A673 (cell line): ENCODE results near the gene XRCC1. TPM values are rescaled to one million over a fixed set of nuclear protein-coding genes. Genes with fewer than 3 reads are reported as not detected.

Experiments used
- BruUV-seq: library from RNA; stranded (reverse); fragments of 400-500 nt; replicated peaks from 2 replicates; lab custom pipeline; 2021; lab: Mats Ljungman, UMichigan
- CTCF ChIA-PET: fragments of 300-600 bp; sonication (Branson Sonifier 250); formaldehyde crosslinking; loops from one replicate; lab custom pipeline; 2022; ENCODE audit warnings: antibody characterized with exemption; lab: Charles Lee
- POLR2A ChIA-PET: fragments of 300-600 bp; sonication (Branson Sonifier 250); formaldehyde crosslinking; loops from one replicate; lab custom pipeline; 2022; ENCODE audit warnings: antibody characterized with exemption; ENCODE audit not compliant: low non-redundant PET; lab: Charles Lee
- DNase-seq: peaks from one replicate; pipeline ENCODE4 v3.0.0-alpha.2; 2015; ENCODE audit warnings: low spot score
- H3K27ac ChIP-seq: fragments of 200-600 bp; sonication (generic); 2 replicates; pipeline ENCODE4 v1.5.1; 2016; ENCODE audit warnings: mixed run types, low read depth, mild to moderate bottlenecking, mixed read lengths, antibody characterized with exemption, low read length; ENCODE audit not compliant: poor library complexity, severe bottlenecking
- H3K27me3 ChIP-seq: fragments of 200-600 bp; sonication (generic); replicated peaks from 2 replicates; pipeline ENCODE4 v1.6.1; 2017; ENCODE audit warnings: mixed run types, low read depth, mild to moderate bottlenecking, mixed read lengths, antibody characterized with exemption, low read length; ENCODE audit not compliant: insufficient read depth, poor library complexity
- H3K36me3 ChIP-seq: fragments of 200-600 bp; sonication (generic); 2 replicates; pipeline ENCODE4 v1.6.1; 2016; ENCODE audit warnings: mixed run types, mild to moderate bottlenecking, mixed read lengths, antibody characterized with exemption, low read length; ENCODE audit not compliant: insufficient read depth, poor library complexity, severe bottlenecking
- H3K4me1 ChIP-seq: fragments of 200-600 bp; sonication (generic); 2 replicates; pipeline ENCODE4 v1.6.1; 2017; ENCODE audit warnings: mixed run types, mild to moderate bottlenecking, mixed read lengths, antibody characterized with exemption, low read length; ENCODE audit not compliant: insufficient read depth, poor library complexity, severe bottlenecking
- H3K4me3 ChIP-seq: fragments of 200-600 bp; sonication (generic); 2 replicates; pipeline ENCODE4 v1.5.1; 2016; ENCODE audit warnings: low read depth, mixed run types, mild to moderate bottlenecking, mixed read lengths, low read length; ENCODE audit not compliant: poor library complexity, severe bottlenecking
- H3K9me3 ChIP-seq: fragments of 200-600 bp; sonication (generic); 2 replicates; pipeline ENCODE4 v1.6.1; 2016; ENCODE audit warnings: mixed run types, low read depth, mild to moderate bottlenecking, mixed read lengths, antibody characterized with exemption, low read length; ENCODE audit not compliant: poor library complexity, severe bottlenecking
- CTCF ChIP-seq: fragments of 300-800, 200-600 bp; sonication (generic); conservative IDR thresholded peaks from 2 replicates; pipeline ENCODE4 v1.5.1; 2017; ENCODE audit warnings: low read depth, mild to moderate bottlenecking, antibody characterized with exemption, low read length, moderate library complexity, mixed read lengths
- EZH2 ChIP-seq: fragments of 200-600 bp; sonication (generic); IDR thresholded peaks from 2 replicates; pipeline ENCODE4 v1.6.1; 2017; ENCODE audit warnings: borderline replicate concordance, low read depth, mild to moderate bottlenecking, mixed read lengths, antibody characterized with exemption, low read length; ENCODE audit not compliant: poor library complexity, severe bottlenecking
- intact Hi-C: fragments of 100-400 bp; cut with micrococcal nuclease; formaldehyde crosslinking; loops from one replicate; pipeline ENCODE4 v1.10.0; 2022; ENCODE audit not compliant: unreplicated experiment
- total RNA-seq: library from RNA; stranded (reverse); gene quantifications from 2 replicates; pipeline ENCODE4 v1.2.3, GENCODE V29; 2021

Gene XRCC1
- total RNA-seq, 1 experiment from 2014 or later = 69.4 TPM

- BruUV-seq = no TSS peak
- no peak for DNase-seq
Measured at GRCh38 chr19:43616306-43616705, 41.0 kb upstream of the XRCC1 start.

GRCh38 chr19:43612374-43612773 is 37.0 kb upstream of the XRCC1 start:
- CTCF ChIA-PET = no interaction called here
- peaks cover 22% of the 10 kb centered on the region for H3K4me1 ChIP-seq
- no peaks in the 10 kb centered on the region for H3K27me3 ChIP-seq
- TF ChIP-seq CTCF (no peak), EZH2 (no peak)
- H3K4me3 ChIP-seq = no peak overlapping the region
- H3K36me3 ChIP-seq = peaks cover 22% of the 10 kb centered on the region
- DNase-seq = no peak
- POLR2A ChIA-PET = no interaction called here
- BruUV-seq = no TSS peak
- intact Hi-C loops = no loop called here
- no peaks in the 10 kb centered on the region for H3K9me3 ChIP-seq
- no peak overlapping the region for H3K27ac ChIP-seq

More at GRCh38 chr19:43616306-43616705, 41.0 kb upstream of the XRCC1 start:
- Histone ChIP-seq H3K27ac (no peak overlapping the region), H3K9me3 (no peaks in the 10 kb centered on the region), H3K36me3 (peaks cover 19% of the 10 kb centered on the region), H3K4me3 (no peak overlapping the region), H3K27me3 (no peaks in the 10 kb centered on the region), H3K4me1 (peaks cover 13% of the 10 kb centered on the region)
- TF ChIP-seq EZH2 = no peak
- no peak for TF ChIP-seq CTCF
- CTCF ChIA-PET = no interaction called here
- POLR2A ChIA-PET = no interaction called here
- intact Hi-C loops = no loop called here

GRCh38 chr19:43611788-43612187 is 36.5 kb upstream of the XRCC1 start, which contains the start of gene SRRM5:
Gene SRRM5, plus strand, starts transcription at chr19:43612088. Its CDS starts 34 bp downstream, at chr19:43612122.
- POLR2A ChIA-PET = no interaction called here
- CTCF ChIA-PET = no interaction called here
- intact Hi-C loops = no loop called here

More at GRCh38 chr19:43611788-43612187, 36.5 kb upstream of the XRCC1 start, which contains the start of gene SRRM5:
- H3K27ac ChIP-seq = peak within 1 kb of the TSS; percentile 66
- no peaks in the 10 kb centered on the region for H3K27me3 ChIP-seq
- H3K36me3 ChIP-seq = peaks cover 22% of the 10 kb centered on the region
- TF ChIP-seq CTCF (no peak), EZH2 (no peak)
- no TSS peak for BruUV-seq
- H3K4me3 ChIP-seq = no peak within 1 kb of the TSS
- no peak for DNase-seq
- peaks cover 27% of the 10 kb centered on the region for H3K4me1 ChIP-seq
- H3K9me3 ChIP-seq = no peaks in the 10 kb centered on the region
